GM12878 (cell line): Measurements from ENCODE around the gene HELZ. TPM values are rescaled to one million over a fixed set of nuclear protein-coding genes. Genes with fewer than 3 reads are reported as not detected.

Experiments used
- ATAC-seq: fragments of 200-7000 bp; cut with Tn5 transposase; 3 replicates; pipeline ENCODE4 v1.9.1; 2020; ENCODE audit warnings: mild to moderate bottlenecking, moderate library complexity
- BruUV-seq: library from RNA; stranded (reverse); fragments of 400-500 nt; replicated peaks from 2 replicates; lab custom pipeline; 2021; lab: Mats Ljungman, UMichigan
- CTCF ChIA-PET: fragments of 300-600 bp; sonication (Branson Sonifier 250); formaldehyde crosslinking; extraction: SDS; loops from one replicate; lab custom pipeline; 2021; ENCODE audit warnings: inconsistent platforms; lab: Yijun Ruan, JAX
- POLR2A ChIA-PET: fragments of 350-600 bp; formaldehyde crosslinking; extraction: SDS; loops from one replicate; lab custom pipeline; 2021; ENCODE audit warnings: inconsistent platforms; lab: Charles Lee
- RAD21 ChIA-PET: fragments of 300-600 bp; sonication (Branson Sonifier 250); formaldehyde crosslinking; loops from one replicate; lab custom pipeline; 2023; ENCODE audit warnings: antibody characterized with exemption; ENCODE audit not compliant: unreplicated experiment; lab: Charles Lee
- SMC1A ChIA-PET: fragments of 300-600 bp; sonication (Branson Sonifier 250); formaldehyde crosslinking; loops from one replicate; lab custom pipeline; 2023; ENCODE audit not compliant: unreplicated experiment, uncharacterized antibody; lab: Charles Lee
- DNase-seq: peaks from one replicate; pipeline ENCODE4 v3.0.0-alpha.2; 2011; ENCODE audit warnings: low read depth, low spot score
- FAIRE-seq: peaks from 3 replicates; lab custom pipeline; 2011; peaks lifted over from hg19 to GRCh38; lab: Jason Lieb, UNC
- H2AFZ ChIP-seq: 2 replicates; pipeline ENCODE4 v1.6.0; 2011; ENCODE audit warnings: low read depth, low read length, control low read depth; ENCODE audit not compliant: control insufficient read depth
- H3K27ac ChIP-seq: 2 replicates; pipeline ENCODE4 v1.5.1; 2011; ENCODE audit warnings: control low read depth; ENCODE audit not compliant: control insufficient read depth, insufficient read depth
- H3K27me3 ChIP-seq, 2 experiments: replicated peaks in 1 of 2; 2 replicates each; pipeline versions ENCODE4 v1.6.0 to v1.6.1; 2011; ENCODE audit warnings: low read length in 1 of 2; ENCODE audit not compliant: control insufficient read depth in 2 of 2, insufficient read depth in 2 of 2
- H3K36me3 ChIP-seq, 2 experiments: 2 replicates each; pipeline ENCODE4 v1.5.1; 2011; ENCODE audit warnings: low read length in 1 of 2; ENCODE audit not compliant: control insufficient read depth in 2 of 2, insufficient read depth in 2 of 2
- H3K4me1 ChIP-seq: 2 replicates; pipeline ENCODE4 v1.6.1; 2011; ENCODE audit warnings: mild to moderate bottlenecking, low read length, moderate library complexity, mixed read lengths; ENCODE audit not compliant: control insufficient read depth, insufficient read depth
- H3K4me2 ChIP-seq: 2 replicates; pipeline ENCODE4 v1.6.0; 2011; ENCODE audit warnings: control low read depth; ENCODE audit not compliant: control insufficient read depth, insufficient read depth
- H3K4me3 ChIP-seq: fragments of 200-600 bp; sonication (generic); 2 replicates; pipeline ENCODE4 v1.5.1; 2016
- H3K79me2 ChIP-seq: 2 replicates; pipeline ENCODE4 v1.6.0; 2011; ENCODE audit warnings: low read length; ENCODE audit not compliant: control insufficient read depth, insufficient read depth
- H3K9ac ChIP-seq: 2 replicates; pipeline ENCODE4 v1.8.0; 2011; ENCODE audit warnings: low read length, control low read depth, mixed read lengths; ENCODE audit not compliant: control insufficient read depth, insufficient read depth
- H3K9me3 ChIP-seq: replicated peaks from 3 replicates; pipeline ENCODE4 v1.5.1; 2011; ENCODE audit warnings: mild to moderate bottlenecking, low read length; ENCODE audit not compliant: control insufficient read depth, insufficient read depth
- H4K20me1 ChIP-seq: 2 replicates; pipeline ENCODE4 v1.6.0; 2011; ENCODE audit not compliant: control insufficient read depth, insufficient read depth
- ASH2L ChIP-seq: fragments of 300-600, 200-600 bp; sonication (generic); IDR thresholded peaks from 2 replicates; pipeline ENCODE4 v1.6.1; 2017; ENCODE audit warnings: low read depth, mild to moderate bottlenecking, borderline replicate concordance
- CBFB ChIP-seq: IDR thresholded peaks from 2 replicates; pipeline ENCODE4 v1.6.1; 2016; ENCODE audit warnings: antibody characterized with exemption, low read depth
- CEBPB ChIP-seq, 2 experiments: fragments of 150-350 bp in 1 of 2; IDR thresholded peaks; 2 replicates each; pipeline ENCODE4 v1.6.1; 2012 to 2014; ENCODE audit warnings: low read depth in 2 of 2, low read length in 2 of 2, borderline replicate concordance in 1 of 2, inconsistent platforms in 1 of 2
- CHD2 ChIP-seq: IDR thresholded peaks from 2 replicates; pipeline ENCODE4 v1.6.1; 2011; ENCODE audit warnings: low read depth, low read length, improper control_type of control experiment, borderline replicate concordance
- CHD4 ChIP-seq: fragments of 200-600 bp; sonication (generic); IDR thresholded peaks from 2 replicates; pipeline ENCODE4 v1.6.1; 2016; ENCODE audit warnings: mild to moderate bottlenecking
- CREM ChIP-seq: IDR thresholded peaks from 2 replicates; pipeline ENCODE4 v1.6.1; 2014; ENCODE audit warnings: antibody characterized with exemption, low read depth
- HDAC2 ChIP-seq: fragments of 200-600 bp; sonication (generic); IDR thresholded peaks from 2 replicates; pipeline ENCODE4 v1.6.1; 2017
- IKZF2 ChIP-seq, 2 experiments: fragments of 450-650 bp; IDR thresholded peaks; 2 replicates each; pipeline ENCODE4 v1.6.1; 2017; ENCODE audit warnings: mild to moderate bottlenecking in 2 of 2, moderate library complexity in 2 of 2
- IRF4 ChIP-seq: IDR thresholded peaks from 2 replicates; pipeline ENCODE4 v1.6.1; 2011; ENCODE audit warnings: low read depth, low read length
- KDM1A ChIP-seq: fragments of 200-600 bp; sonication (generic); IDR thresholded peaks from 2 replicates; pipeline ENCODE4 v1.6.1; 2016; ENCODE audit warnings: borderline replicate concordance
- MYB ChIP-seq: fragments of 150-350 bp; IDR thresholded peaks from 2 replicates; pipeline ENCODE4 v1.6.1; 2014; ENCODE audit warnings: mild to moderate bottlenecking, low read depth, low read length, borderline replicate concordance
- NR2C1 ChIP-seq: fragments of 450-650 bp; IDR thresholded peaks from 2 replicates; pipeline ENCODE4 v1.6.1; 2017; ENCODE audit warnings: antibody characterized with exemption, mild to moderate bottlenecking, moderate library complexity
- REST ChIP-seq: IDR thresholded peaks from 2 replicates; pipeline ENCODE4 v1.6.1; 2012; ENCODE audit warnings: mild to moderate bottlenecking, low read depth, low read length
- ZNF622 ChIP-seq: fragments of 450-650 bp; IDR thresholded peaks from 2 replicates; pipeline ENCODE4 v1.6.1; 2017; ENCODE audit warnings: mild to moderate bottlenecking, inconsistent platforms
- whole genome bisulfite sequencing: methylation state at CpG from one replicate; pipeline ENCODE4 v1.1.6; 2016; ENCODE audit warnings: low lambda C conversion rate; ENCODE audit not compliant: insufficient replicate concordance, insufficient coverage; ENCODE audit errors: missing lambda C conversion rate; 5-methylcytosine and 5-hydroxymethylcytosine counted together
- in situ Hi-C: fragments of 300-500 bp; cut with MboI; formaldehyde crosslinking; loops from 9 replicates; pipeline ENCODE4 v1.14.3; 2018; ENCODE audit warnings: mixed read lengths
- intact Hi-C: fragments of 100-400 bp; cut with micrococcal nuclease; formaldehyde crosslinking; loops from one replicate; pipeline ENCODE4 v1.14.2; 2022; ENCODE audit not compliant: unreplicated experiment
- polyA plus RNA-seq, 11 experiments: library from polyadenylated mRNA; depleted of rRNA in 4 of 11; unstranded in 6 of 11; stranded (reverse) in 5 of 11; fragments of >200 nt; fragmentation: Nextera tagmentation in 4 of 11; fragmentation: Illumina TruSeq in 1 of 11; extraction: Ambion mirVana in 4 of 11; extraction: Trizol in 1 of 11; gene quantifications; 1 replicate in 1 of 11; 2 replicates in 10 of 11; pipeline versions ENCODE4 v1.2.1 to v1.2.3, GENCODE V29; 2011 to 2016; ENCODE audit warnings: inconsistent platforms in 2 of 11, missing spikeins in 2 of 11, low read depth in 1 of 11
- total RNA-seq, 4 experiments: library from RNA; depleted of rRNA in 3 of 4; stranded (reverse); fragments of >200 nt in 3 of 4; fragmentation: Illumina TruSeq in 1 of 4; extraction: Trizol in 1 of 4; gene quantifications; 2 replicates each; pipeline versions ENCODE4 v1.2.1 to v1.2.3, GENCODE V29; 2013 to 2021

Gene HELZ
- total and polyA plus RNA-seq, 10 of the 15 experiments (the other 5 are each of a cell fraction or from before 2014, with no cell fraction given) = 1.5 to 36.8 (median 19.1) TPM

GRCh38 chr17:67119102-67119501, 125.9 kb downstream of the HELZ start (continued):
- TF ChIP-seq NR2C1 (no peak), CBFB (no peak)
- TF ChIP-seq, all 136 proteins: peak for 0

GRCh38 chr17:67116045-67116575, 128.9 kb downstream of the HELZ start:
- no TSS peak for BruUV-seq
- FAIRE-seq = no peak
- Histone ChIP-seq H3K27ac (no peak overlapping the region), H3K36me3 (peaks cover 5 to 14% of the 10 kb centered on the region in 2 experiments), H4K20me1 (no peaks in the 10 kb centered on the region)
- CTCF ChIA-PET = no interaction called here
- no peak for TF ChIP-seq CEBPB (IDR thresholded peaks at IDR 0.05; ENCODE audit: borderline replicate concordance in 1 of 2, low read depth in 2 of 2, low read length in 2 of 2)
- TF ChIP-seq, all 136 proteins: peak for 0
- POLR2A ChIA-PET = interaction anchor here (0.5 kb wide), 1 partner anchor 128 kb away, joined by 4 read pairs; no protein-coding TSS in a partner anchor
- intact Hi-C loops = no loop called here
- Histone ChIP-seq H3K79me2 (no peaks in the 10 kb centered on the region), H3K4me1 (no peaks in the 10 kb centered on the region), H3K9me3 (no peaks in the 10 kb centered on the region; the same call in 2 of the 3 replicates), H2AFZ (no peak overlapping the region), H3K4me2 (no peak overlapping the region), H3K27me3 (no peaks in the 10 kb centered on the region), H3K4me3 (no peak overlapping the region), H3K9ac (no peak overlapping the region)
- 100% methylated on average over 1 of the region's 1 CpG for WGBS
- in situ Hi-C loops = no loop called here
- RAD21 ChIA-PET = no interaction called here
- SMC1A ChIA-PET = no interaction called here
- ATAC-seq (no peak), DNase-seq (no peak)

GRCh38 chr17:67115401-67115800, 129.6 kb downstream of the HELZ start:
- no peak overlapping the region for H3K27ac ChIP-seq
- intact Hi-C loops = no loop called here
- no peak overlapping the region for H3K4me2 ChIP-seq
- WGBS = 93% methylated on average over 1 of the region's 1 CpG
- no TSS peak for BruUV-seq
- no peak for FAIRE-seq
- H3K79me2 ChIP-seq = no peaks in the 10 kb centered on the region
- SMC1A ChIA-PET = no interaction called here
- no peak for ATAC-seq
- POLR2A ChIA-PET = no interaction called here
- RAD21 ChIA-PET = no interaction called here
- peaks cover 5 to 13% of the 10 kb centered on the region in 2 experiments for H3K36me3 ChIP-seq
- no peak overlapping the region for H3K4me3 ChIP-seq
- no peaks in the 10 kb centered on the region; the same call in 2 of the 3 replicates for H3K9me3 ChIP-seq
- no peaks in the 10 kb centered on the region for H3K27me3 ChIP-seq
- in situ Hi-C loops = no loop called here
- DNase-seq = no peak
- H3K4me1 ChIP-seq = no peaks in the 10 kb centered on the region
- no peaks in the 10 kb centered on the region for H4K20me1 ChIP-seq
- CTCF ChIA-PET = no interaction called here
- H3K9ac ChIP-seq = no peak overlapping the region
- no peak overlapping the region for H2AFZ ChIP-seq
- TF ChIP-seq CHD4 = no peak
- TF ChIP-seq MYB = no peak
- TF ChIP-seq HDAC2 = no peak
- no peak for TF ChIP-seq KDM1A
- TF ChIP-seq IKZF2 (IDR thresholded peaks at IDR 0.05) = no peak
- no peak for TF ChIP-seq ASH2L
- TF ChIP-seq IRF4 = no peak
- no peak for TF ChIP-seq CHD2
- no peak for TF ChIP-seq REST
- no peak for TF ChIP-seq ZNF622
- no peak for TF ChIP-seq CREM
